GM23338 (cell line): ENCODE data around the gene IL22RA2. TPM values are rescaled to one million over a fixed set of nuclear protein-coding genes. Genes with fewer than 3 reads are reported as not detected.

Source experiments
- ATAC-seq: fragments of 200-7000 bp; cut with Tn5 transposase; 3 replicates; pipeline ENCODE4 v1.9.1; 2020
- DNase-seq: peaks from one replicate; pipeline ENCODE4 v3.0.0-alpha.2; 2015; ENCODE audit warnings: low spot score
- H2AFZ ChIP-seq: fragments of 200-600 bp; sonication (generic); 2 replicates; pipeline ENCODE4 v1.8.0; 2016; ENCODE audit warnings: antibody characterized with exemption, mild to moderate bottlenecking, moderate library complexity
- H3F3A ChIP-seq: fragments of 200-600 bp; sonication (generic); replicated peaks from 2 replicates; pipeline ENCODE4 v1.8.0; 2017; ENCODE audit warnings: antibody characterized with exemption, mixed run types, low read depth
- H3K27ac ChIP-seq: fragments of 200-600 bp; sonication (generic); 2 replicates; pipeline ENCODE4 v1.6.1; 2016; ENCODE audit warnings: low read depth
- H3K27me3 ChIP-seq: fragments of 200-600 bp; sonication (generic); 2 replicates; pipeline ENCODE4 v1.8.0; 2016; ENCODE audit warnings: mild to moderate bottlenecking, mixed run types, moderate library complexity; ENCODE audit not compliant: insufficient read depth
- H3K36me3 ChIP-seq: fragments of 200-600 bp; sonication (generic); 2 replicates; pipeline ENCODE4 v1.8.0; 2016; ENCODE audit warnings: mild to moderate bottlenecking; ENCODE audit not compliant: insufficient read depth
- H3K4me1 ChIP-seq: fragments of 200-600 bp; sonication (generic); 2 replicates; pipeline ENCODE4 v1.8.0; 2016; ENCODE audit warnings: mild to moderate bottlenecking, moderate library complexity; ENCODE audit not compliant: insufficient read depth
- H3K4me2 ChIP-seq: fragments of 200-600 bp; sonication (generic); 2 replicates; pipeline ENCODE4 v1.7.1; 2017; ENCODE audit warnings: mixed run types
- H3K4me3 ChIP-seq: fragments of 200-600 bp; sonication (generic); 2 replicates; pipeline ENCODE4 v1.6.1; 2016; ENCODE audit warnings: mixed run types
- H3K79me2 ChIP-seq: fragments of 200-600 bp; sonication (generic); replicated peaks from 2 replicates; pipeline ENCODE4 v1.8.0; 2017; ENCODE audit warnings: mild to moderate bottlenecking; ENCODE audit not compliant: insufficient read depth
- H3K9me2 ChIP-seq: fragments of 200-600 bp; sonication (generic); 2 replicates; pipeline ENCODE4 v1.8.0; 2017; ENCODE audit not compliant: insufficient read depth
- H4K20me1 ChIP-seq: fragments of 200-600 bp; sonication (generic); replicated peaks from 2 replicates; pipeline ENCODE4 v1.8.0; 2017; ENCODE audit warnings: mild to moderate bottlenecking; ENCODE audit not compliant: insufficient read depth
- H3K27ac Mint-ChIP-seq: 2 replicates; pipeline ENCODE4 v1.8.0; 2020; ENCODE audit warnings: inconsistent platforms, mild to moderate bottlenecking, moderate library complexity, mixed read lengths
- H3K27me3 Mint-ChIP-seq: 3 replicates; pipeline ENCODE4 v1.8.0; 2022; ENCODE audit warnings: low read depth, mild to moderate bottlenecking, moderate library complexity, mixed read lengths, inconsistent platforms; ENCODE audit not compliant: insufficient read depth, poor library complexity
- H3K36me3 Mint-ChIP-seq: 3 replicates; pipeline ENCODE4 v1.8.0; 2021; ENCODE audit warnings: low read depth, mild to moderate bottlenecking, inconsistent platforms, moderate library complexity, mixed read lengths
- H3K4me1 Mint-ChIP-seq: 3 replicates; pipeline ENCODE4 v1.8.0; 2020; ENCODE audit warnings: mild to moderate bottlenecking, inconsistent platforms, mixed read lengths
- H3K4me3 Mint-ChIP-seq: 3 replicates; pipeline ENCODE4 v1.8.0; 2021; ENCODE audit warnings: moderate library complexity, mild to moderate bottlenecking, inconsistent platforms, mixed read lengths
- H3K9me3 Mint-ChIP-seq: 3 replicates; pipeline ENCODE4 v1.8.0; 2020; ENCODE audit warnings: moderate library complexity, mild to moderate bottlenecking, inconsistent platforms, mixed read lengths
- CREB1 ChIP-seq: fragments of 250-450 bp; sonication (Bioruptor Pico); IDR thresholded peaks from 2 replicates; pipeline ENCODE4 v1.5.0; 2020; ENCODE audit warnings: low read depth, mild to moderate bottlenecking, moderate library complexity
- EZH2 ChIP-seq: fragments of 200-600 bp; sonication (generic); IDR thresholded peaks from one replicate; pipeline ENCODE4 v1.8.0; 2017; ENCODE audit warnings: antibody characterized with exemption, mild to moderate bottlenecking, low read depth; ENCODE audit not compliant: unreplicated experiment
- EZH2phosphoT487 ChIP-seq: fragments of 200-600 bp; sonication (generic); IDR thresholded peaks from one replicate; pipeline ENCODE4 v1.8.1; 2018; ENCODE audit warnings: antibody characterized with exemption; ENCODE audit not compliant: unreplicated experiment
- JUNB ChIP-seq: IDR thresholded peaks from one replicate; pipeline ENCODE4 v1.6.1; 2016; ENCODE audit warnings: antibody characterized with exemption; ENCODE audit not compliant: unreplicated experiment
- NANOG ChIP-seq: IDR thresholded peaks from 2 replicates; pipeline ENCODE4 v1.6.1; 2016; ENCODE audit warnings: antibody characterized with exemption, borderline replicate concordance
- POLR2AphosphoS5 ChIP-seq: IDR thresholded peaks from 2 replicates; pipeline ENCODE4 v1.6.1; 2016; ENCODE audit warnings: antibody characterized with exemption, low read depth
- ZNF331 ChIP-seq: fragments of 250-450 bp; sonication (Bioruptor Pico); IDR thresholded peaks from 2 replicates; pipeline ENCODE4 v1.5.0; 2020; ENCODE audit warnings: low read depth, mild to moderate bottlenecking, moderate library complexity
- polyA plus RNA-seq: library from polyadenylated mRNA; unstranded; fragments of >200 nt; fragmentation: Nextera tagmentation; extraction: Ambion mirVana; gene quantifications from 2 replicates; pipeline ENCODE4 v1.2.1, GENCODE V29; 2016
- total RNA-seq: library from RNA; depleted of rRNA; stranded (reverse); fragments of >200 nt; shearing (Covaris generic); gene quantifications from 2 replicates; pipeline ENCODE4 v1.2.3, GENCODE V29; 2014
- TF ChIP-seq, protein P1 (sequence below): IDR thresholded peaks from one replicate; pipeline ENCODE4 v1.6.1; 2018; ENCODE audit warnings: antibody characterized with exemption; ENCODE audit not compliant: unreplicated experiment
- TF ChIP-seq, protein P2 (sequence below): fragments of 250-450 bp; sonication (Bioruptor Pico); IDR thresholded peaks from 2 replicates; pipeline ENCODE4 v1.5.0; 2020; ENCODE audit warnings: mild to moderate bottlenecking, moderate library complexity
- TF ChIP-seq, protein P3 (sequence below), 2 experiments: fragments of 200-600 bp in 1 of 2; sonication (generic) in 1 of 2; conservative IDR thresholded peaks; 2 replicates each; pipeline versions ENCODE4 v1.5.1 to v1.6.1; 2016 to 2017; ENCODE audit warnings: antibody characterized with exemption in 2 of 2, low read depth in 2 of 2, mild to moderate bottlenecking in 2 of 2, moderate library complexity in 1 of 2
- TF ChIP-seq, protein P4 (sequence below): IDR thresholded peaks from 2 replicates; pipeline ENCODE4 v1.6.1; 2016; ENCODE audit warnings: antibody characterized with exemption

The IL22RA2 gene
- total and polyA plus RNA-seq, 2 experiments from 2014 or later, result not detected

DNA sequence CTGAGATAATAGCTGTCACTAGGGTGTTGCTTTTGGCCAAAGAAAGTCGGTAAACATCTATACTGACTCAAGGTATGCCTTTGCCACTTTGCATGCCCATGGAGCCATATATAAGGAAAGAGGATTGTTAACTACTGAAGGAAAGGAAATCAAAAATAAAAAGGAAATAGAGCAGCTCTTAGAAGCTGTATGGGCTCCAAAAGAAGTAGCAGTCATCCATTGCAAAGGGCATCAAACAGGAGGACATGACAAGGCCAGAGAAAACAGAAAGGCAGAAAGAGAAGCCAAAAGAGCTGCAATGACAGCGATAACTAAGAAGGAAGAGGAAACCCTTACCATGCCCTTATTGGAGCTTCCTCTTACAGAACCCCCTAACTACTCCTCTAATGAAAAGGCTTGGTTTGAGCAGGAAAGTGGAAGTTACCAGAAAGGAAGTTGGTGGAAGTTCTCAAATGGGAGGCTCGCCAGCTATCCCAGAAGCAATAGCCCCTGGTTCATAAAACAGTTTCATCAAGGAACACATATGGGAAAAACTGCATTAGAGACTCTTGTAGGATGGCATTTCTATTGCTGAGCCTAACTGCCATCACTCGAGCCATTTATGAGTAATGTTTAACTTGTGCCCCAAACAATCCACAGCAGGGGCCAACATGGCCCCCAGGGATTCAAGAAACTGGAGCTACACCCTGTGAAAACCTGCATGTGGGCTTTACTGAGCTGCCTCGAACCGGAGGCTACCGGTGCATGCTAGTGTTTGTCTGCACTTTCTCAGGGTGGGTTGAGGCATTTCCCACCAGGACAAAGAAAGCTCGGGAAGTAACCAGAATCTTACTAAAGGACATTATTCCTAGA lies 7.0 kb downstream of the IL22RA2 start:
- no peak overlapping the region for H3K4me3 Mint-ChIP-seq
- Histone ChIP-seq H3K4me2 (no peak overlapping the region), H3K4me1 (peaks cover 12% of the 10 kb centered on the region), H3K9me2 (peaks cover 4% of the 10 kb centered on the region; the same call in 1 of the 2 replicates), H3K27ac (no peak overlapping the region), H3K27me3 (no peaks in the 10 kb centered on the region), H2AFZ (no peak overlapping the region), H3K36me3 (no peaks in the 10 kb centered on the region), H3K79me2 (no peaks in the 10 kb centered on the region), H4K20me1 (no peaks in the 10 kb centered on the region), H3K4me3 (no peak overlapping the region), H3F3A (no peaks in the 10 kb centered on the region)
- no peak for ATAC-seq
- no peak for DNase-seq
- no peak overlapping the region for H3K27ac Mint-ChIP-seq
- peaks cover 5% of the 10 kb centered on the region for H3K4me1 Mint-ChIP-seq
- peaks cover 7% of the 10 kb centered on the region for H3K27me3 Mint-ChIP-seq
- TF ChIP-seq, protein P1, sequence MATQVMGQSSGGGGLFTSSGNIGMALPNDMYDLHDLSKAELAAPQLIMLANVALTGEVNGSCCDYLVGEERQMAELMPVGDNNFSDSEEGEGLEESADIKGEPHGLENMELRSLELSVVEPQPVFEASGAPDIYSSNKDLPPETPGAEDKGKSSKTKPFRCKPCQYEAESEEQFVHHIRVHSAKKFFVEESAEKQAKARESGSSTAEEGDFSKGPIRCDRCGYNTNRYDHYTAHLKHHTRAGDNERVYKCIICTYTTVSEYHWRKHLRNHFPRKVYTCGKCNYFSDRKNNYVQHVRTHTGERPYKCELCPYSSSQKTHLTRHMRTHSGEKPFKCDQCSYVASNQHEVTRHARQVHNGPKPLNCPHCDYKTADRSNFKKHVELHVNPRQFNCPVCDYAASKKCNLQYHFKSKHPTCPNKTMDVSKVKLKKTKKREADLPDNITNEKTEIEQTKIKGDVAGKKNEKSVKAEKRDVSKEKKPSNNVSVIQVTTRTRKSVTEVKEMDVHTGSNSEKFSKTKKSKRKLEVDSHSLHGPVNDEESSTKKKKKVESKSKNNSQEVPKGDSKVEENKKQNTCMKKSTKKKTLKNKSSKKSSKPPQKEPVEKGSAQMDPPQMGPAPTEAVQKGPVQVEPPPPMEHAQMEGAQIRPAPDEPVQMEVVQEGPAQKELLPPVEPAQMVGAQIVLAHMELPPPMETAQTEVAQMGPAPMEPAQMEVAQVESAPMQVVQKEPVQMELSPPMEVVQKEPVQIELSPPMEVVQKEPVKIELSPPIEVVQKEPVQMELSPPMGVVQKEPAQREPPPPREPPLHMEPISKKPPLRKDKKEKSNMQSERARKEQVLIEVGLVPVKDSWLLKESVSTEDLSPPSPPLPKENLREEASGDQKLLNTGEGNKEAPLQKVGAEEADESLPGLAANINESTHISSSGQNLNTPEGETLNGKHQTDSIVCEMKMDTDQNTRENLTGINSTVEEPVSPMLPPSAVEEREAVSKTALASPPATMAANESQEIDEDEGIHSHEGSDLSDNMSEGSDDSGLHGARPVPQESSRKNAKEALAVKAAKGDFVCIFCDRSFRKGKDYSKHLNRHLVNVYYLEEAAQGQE, result no peak
- TF ChIP-seq POLR2AphosphoS5 (no peak), CREB1 (CRISPR knock-in tag) (no peak), NANOG (no peak), JUNB (no peak), EZH2 (no peak), ZNF331 (CRISPR knock-in tag) (no peak), EZH2phosphoT487 (no peak)
- TF ChIP-seq, protein P2, sequence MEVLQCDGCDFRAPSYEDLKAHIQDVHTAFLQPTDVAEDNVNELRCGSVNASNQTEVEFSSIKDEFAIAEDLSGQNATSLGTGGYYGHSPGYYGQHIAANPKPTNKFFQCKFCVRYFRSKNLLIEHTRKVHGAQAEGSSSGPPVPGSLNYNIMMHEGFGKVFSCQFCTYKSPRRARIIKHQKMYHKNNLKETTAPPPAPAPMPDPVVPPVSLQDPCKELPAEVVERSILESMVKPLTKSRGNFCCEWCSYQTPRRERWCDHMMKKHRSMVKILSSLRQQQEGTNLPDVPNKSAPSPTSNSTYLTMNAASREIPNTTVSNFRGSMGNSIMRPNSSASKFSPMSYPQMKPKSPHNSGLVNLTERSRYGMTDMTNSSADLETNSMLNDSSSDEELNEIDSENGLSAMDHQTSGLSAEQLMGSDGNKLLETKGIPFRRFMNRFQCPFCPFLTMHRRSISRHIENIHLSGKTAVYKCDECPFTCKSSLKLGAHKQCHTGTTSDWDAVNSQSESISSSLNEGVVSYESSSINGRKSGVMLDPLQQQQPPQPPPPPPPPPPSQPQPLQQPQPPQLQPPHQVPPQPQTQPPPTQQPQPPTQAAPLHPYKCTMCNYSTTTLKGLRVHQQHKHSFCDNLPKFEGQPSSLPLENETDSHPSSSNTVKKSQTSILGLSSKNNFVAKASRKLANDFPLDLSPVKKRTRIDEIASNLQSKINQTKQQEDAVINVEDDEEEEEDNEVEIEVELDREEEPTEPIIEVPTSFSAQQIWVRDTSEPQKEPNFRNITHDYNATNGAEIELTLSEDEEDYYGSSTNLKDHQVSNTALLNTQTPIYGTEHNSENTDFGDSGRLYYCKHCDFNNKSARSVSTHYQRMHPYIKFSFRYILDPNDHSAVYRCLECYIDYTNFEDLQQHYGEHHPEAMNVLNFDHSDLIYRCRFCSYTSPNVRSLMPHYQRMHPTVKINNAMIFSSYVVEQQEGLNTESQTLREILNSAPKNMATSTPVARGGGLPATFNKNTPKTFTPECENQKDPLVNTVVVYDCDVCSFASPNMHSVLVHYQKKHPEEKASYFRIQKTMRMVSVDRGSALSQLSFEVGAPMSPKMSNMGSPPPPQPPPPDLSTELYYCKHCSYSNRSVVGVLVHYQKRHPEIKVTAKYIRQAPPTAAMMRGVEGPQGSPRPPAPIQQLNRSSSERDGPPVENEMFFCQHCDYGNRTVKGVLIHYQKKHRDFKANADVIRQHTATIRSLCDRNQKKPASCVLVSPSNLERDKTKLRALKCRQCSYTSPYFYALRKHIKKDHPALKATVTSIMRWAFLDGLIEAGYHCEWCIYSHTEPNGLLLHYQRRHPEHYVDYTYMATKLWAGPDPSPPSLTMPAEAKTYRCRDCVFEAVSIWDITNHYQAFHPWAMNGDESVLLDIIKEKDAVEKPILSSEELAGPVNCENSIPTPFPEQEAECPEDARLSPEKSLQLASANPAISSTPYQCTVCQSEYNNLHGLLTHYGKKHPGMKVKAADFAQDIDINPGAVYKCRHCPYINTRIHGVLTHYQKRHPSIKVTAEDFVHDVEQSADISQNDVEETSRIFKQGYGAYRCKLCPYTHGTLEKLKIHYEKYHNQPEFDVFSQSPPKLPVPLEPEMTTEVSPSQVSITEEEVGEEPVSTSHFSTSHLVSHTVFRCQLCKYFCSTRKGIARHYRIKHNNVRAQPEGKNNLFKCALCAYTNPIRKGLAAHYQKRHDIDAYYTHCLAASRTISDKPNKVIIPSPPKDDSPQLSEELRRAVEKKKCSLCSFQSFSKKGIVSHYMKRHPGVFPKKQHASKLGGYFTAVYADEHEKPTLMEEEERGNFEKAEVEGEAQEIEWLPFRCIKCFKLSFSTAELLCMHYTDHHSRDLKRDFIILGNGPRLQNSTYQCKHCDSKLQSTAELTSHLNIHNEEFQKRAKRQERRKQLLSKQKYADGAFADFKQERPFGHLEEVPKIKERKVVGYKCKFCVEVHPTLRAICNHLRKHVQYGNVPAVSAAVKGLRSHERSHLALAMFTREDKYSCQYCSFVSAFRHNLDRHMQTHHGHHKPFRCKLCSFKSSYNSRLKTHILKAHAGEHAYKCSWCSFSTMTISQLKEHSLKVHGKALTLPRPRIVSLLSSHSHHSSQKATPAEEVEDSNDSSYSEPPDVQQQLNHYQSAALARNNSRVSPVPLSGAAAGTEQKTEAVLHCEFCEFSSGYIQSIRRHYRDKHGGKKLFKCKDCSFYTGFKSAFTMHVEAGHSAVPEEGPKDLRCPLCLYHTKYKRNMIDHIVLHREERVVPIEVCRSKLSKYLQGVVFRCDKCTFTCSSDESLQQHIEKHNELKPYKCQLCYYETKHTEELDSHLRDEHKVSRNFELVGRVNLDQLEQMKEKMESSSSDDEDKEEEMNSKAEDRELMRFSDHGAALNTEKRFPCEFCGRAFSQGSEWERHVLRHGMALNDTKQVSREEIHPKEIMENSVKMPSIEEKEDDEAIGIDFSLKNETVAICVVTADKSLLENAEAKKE, result no peak
- TF ChIP-seq, protein P3, sequence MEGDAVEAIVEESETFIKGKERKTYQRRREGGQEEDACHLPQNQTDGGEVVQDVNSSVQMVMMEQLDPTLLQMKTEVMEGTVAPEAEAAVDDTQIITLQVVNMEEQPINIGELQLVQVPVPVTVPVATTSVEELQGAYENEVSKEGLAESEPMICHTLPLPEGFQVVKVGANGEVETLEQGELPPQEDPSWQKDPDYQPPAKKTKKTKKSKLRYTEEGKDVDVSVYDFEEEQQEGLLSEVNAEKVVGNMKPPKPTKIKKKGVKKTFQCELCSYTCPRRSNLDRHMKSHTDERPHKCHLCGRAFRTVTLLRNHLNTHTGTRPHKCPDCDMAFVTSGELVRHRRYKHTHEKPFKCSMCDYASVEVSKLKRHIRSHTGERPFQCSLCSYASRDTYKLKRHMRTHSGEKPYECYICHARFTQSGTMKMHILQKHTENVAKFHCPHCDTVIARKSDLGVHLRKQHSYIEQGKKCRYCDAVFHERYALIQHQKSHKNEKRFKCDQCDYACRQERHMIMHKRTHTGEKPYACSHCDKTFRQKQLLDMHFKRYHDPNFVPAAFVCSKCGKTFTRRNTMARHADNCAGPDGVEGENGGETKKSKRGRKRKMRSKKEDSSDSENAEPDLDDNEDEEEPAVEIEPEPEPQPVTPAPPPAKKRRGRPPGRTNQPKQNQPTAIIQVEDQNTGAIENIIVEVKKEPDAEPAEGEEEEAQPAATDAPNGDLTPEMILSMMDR (conservative IDR thresholded peaks at IDR 0.05; ENCODE audit: low read depth in 2 of 2), result no peak; a peak in 1 of 4 replicates
- TF ChIP-seq, protein P4, sequence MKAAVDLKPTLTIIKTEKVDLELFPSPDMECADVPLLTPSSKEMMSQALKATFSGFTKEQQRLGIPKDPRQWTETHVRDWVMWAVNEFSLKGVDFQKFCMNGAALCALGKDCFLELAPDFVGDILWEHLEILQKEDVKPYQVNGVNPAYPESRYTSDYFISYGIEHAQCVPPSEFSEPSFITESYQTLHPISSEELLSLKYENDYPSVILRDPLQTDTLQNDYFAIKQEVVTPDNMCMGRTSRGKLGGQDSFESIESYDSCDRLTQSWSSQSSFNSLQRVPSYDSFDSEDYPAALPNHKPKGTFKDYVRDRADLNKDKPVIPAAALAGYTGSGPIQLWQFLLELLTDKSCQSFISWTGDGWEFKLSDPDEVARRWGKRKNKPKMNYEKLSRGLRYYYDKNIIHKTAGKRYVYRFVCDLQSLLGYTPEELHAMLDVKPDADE, result no peak
- H3K36me3 Mint-ChIP-seq, result peaks cover 51% of the 10 kb centered on the region
- H3K9me3 Mint-ChIP-seq, result peaks cover 61% of the 10 kb centered on the region
